ENCODE results near the gene WIPF3.
A peak's percentile ranks its signal among the peaks of the same experiment; 100 is the strongest.

DNA sequence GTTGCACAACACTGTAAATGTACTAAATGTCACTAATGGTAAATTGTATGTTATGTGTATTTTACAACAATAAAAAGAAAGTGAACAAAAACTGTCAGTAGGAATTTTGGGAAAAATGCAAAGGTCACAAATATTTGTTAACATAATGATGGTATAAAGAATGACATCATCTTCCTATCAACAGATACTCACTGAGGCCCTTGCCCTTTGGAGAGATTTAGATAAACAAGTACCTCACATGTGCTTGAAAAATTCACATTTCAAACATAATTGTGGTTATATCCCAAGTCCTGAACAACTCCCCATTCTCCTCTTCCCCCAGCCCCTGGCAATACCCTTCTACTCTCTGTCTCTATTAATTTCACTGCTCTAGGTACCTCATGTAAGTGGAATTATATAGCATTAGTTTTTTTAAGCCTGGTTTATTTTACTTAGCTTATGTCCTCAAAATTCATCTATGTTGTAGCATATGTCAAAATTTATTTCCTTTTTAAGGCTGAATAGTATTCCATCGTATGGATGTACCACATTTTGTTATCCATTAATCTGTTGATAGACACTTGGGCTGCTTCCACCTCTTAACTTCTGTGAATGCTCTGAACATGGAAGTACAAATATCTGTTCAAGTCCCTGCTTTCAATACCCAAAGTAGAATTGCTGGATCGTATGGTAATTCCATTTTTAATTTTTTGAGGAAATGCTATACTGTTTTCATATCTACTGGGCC lies 90.5 kb downstream of the WIPF3 start:
- TF ChIP-seq, protein P1, sequence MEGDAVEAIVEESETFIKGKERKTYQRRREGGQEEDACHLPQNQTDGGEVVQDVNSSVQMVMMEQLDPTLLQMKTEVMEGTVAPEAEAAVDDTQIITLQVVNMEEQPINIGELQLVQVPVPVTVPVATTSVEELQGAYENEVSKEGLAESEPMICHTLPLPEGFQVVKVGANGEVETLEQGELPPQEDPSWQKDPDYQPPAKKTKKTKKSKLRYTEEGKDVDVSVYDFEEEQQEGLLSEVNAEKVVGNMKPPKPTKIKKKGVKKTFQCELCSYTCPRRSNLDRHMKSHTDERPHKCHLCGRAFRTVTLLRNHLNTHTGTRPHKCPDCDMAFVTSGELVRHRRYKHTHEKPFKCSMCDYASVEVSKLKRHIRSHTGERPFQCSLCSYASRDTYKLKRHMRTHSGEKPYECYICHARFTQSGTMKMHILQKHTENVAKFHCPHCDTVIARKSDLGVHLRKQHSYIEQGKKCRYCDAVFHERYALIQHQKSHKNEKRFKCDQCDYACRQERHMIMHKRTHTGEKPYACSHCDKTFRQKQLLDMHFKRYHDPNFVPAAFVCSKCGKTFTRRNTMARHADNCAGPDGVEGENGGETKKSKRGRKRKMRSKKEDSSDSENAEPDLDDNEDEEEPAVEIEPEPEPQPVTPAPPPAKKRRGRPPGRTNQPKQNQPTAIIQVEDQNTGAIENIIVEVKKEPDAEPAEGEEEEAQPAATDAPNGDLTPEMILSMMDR (conservative IDR thresholded peaks at IDR 0.05; ENCODE audit: low read depth, low read length): no peak
- peak; percentile 37; the same call in 1 of the 2 replicates for TF ChIP-seq CEBPB (IDR thresholded peaks at IDR 0.05; ENCODE audit: low read depth, low read length)
- TF ChIP-seq SMC3 (IDR thresholded peaks at IDR 0.05; ENCODE audit: low read depth, low read length): no peak
- no peak for TF ChIP-seq POLR2A (IDR thresholded peaks at IDR 0.05; ENCODE audit: low read depth, low read length)
- TF ChIP-seq, protein P2, sequence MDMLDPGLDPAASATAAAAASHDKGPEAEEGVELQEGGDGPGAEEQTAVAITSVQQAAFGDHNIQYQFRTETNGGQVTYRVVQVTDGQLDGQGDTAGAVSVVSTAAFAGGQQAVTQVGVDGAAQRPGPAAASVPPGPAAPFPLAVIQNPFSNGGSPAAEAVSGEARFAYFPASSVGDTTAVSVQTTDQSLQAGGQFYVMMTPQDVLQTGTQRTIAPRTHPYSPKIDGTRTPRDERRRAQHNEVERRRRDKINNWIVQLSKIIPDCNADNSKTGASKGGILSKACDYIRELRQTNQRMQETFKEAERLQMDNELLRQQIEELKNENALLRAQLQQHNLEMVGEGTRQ (IDR thresholded peaks at IDR 0.05; ENCODE audit: low read depth, low read length): no peak
- no peak for TF ChIP-seq CHD1 (IDR thresholded peaks at IDR 0.05; ENCODE audit: low read depth, low read length)
- no peak for TF ChIP-seq BHLHE40 (IDR thresholded peaks at IDR 0.05; ENCODE audit: low read depth, low read length)
- TF ChIP-seq MAFK (IDR thresholded peaks at IDR 0.05; ENCODE audit: low read depth, low read length): no peak
- TF ChIP-seq RFX5 (IDR thresholded peaks at IDR 0.05; ENCODE audit: low read depth, low read length): no peak
- TF ChIP-seq, protein P3, sequence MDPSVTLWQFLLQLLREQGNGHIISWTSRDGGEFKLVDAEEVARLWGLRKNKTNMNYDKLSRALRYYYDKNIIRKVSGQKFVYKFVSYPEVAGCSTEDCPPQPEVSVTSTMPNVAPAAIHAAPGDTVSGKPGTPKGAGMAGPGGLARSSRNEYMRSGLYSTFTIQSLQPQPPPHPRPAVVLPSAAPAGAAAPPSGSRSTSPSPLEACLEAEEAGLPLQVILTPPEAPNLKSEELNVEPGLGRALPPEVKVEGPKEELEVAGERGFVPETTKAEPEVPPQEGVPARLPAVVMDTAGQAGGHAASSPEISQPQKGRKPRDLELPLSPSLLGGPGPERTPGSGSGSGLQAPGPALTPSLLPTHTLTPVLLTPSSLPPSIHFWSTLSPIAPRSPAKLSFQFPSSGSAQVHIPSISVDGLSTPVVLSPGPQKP (IDR thresholded peaks at IDR 0.05; ENCODE audit: borderline replicate concordance, low read depth, low read length): no peak
- no peak for TF ChIP-seq FOS (IDR thresholded peaks at IDR 0.05; ENCODE audit: low read depth, low read length)

All from IMR-90 (cell line).